NCI-H226 (cell line): ENCODE results near the gene AUNIP.

Experiments used
- DNase-seq: peaks from one replicate; pipeline ENCODE4 v3.0.0-alpha.2; 2015

AUNIP gene, protein sequence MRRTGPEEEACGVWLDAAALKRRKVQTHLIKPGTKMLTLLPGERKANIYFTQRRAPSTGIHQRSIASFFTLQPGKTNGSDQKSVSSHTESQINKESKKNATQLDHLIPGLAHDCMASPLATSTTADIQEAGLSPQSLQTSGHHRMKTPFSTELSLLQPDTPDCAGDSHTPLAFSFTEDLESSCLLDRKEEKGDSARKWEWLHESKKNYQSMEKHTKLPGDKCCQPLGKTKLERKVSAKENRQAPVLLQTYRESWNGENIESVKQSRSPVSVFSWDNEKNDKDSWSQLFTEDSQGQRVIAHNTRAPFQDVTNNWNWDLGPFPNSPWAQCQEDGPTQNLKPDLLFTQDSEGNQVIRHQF

DNA sequence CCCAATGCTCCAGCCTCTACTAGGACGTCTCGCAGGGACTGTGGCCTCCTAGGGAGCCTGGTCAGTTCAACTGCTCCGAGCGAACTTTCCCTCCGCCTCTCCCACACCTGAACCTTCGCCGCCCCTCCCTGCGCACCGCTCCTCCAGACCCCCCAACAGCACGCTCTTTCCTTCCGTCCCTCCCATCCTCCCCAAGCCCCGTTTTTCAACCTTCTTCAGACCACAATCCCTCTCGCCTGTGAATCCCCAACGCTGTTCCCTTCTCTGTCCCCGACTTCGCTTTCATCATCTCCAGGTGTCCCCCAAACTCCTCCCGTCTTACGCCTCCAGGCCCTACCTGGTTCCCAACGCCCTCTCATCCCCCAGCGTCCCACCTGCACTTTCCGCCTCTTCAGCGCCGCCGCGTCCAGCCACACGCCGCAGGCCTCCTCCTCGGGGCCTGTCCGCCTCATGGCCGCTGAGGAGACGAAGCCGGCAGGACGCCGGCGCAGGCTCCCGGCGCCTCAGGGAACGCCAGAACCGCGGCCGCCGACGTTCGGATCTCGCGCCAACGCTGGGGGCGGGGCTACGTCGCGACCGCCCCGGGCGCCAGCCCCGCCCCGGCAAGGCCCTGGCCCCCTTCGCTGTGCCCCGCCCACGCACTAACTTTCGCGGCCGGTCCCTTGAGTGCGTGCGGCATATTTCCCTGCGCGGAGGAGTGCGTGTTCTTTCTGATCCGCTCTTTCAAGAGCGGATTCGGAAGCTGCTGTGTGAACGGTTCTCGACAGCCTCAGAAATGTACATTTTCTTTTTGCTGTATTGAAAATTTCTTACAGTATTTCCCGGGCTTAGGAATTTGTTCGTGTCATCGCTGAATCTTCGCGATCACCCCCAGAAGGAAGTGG lies at the start of gene AUNIP:
TSS of gene AUNIP (minus strand) at position 552 of the 884 bp plus-strand sequence. CDS start at position 452, 100 bp downstream.
- peak; percentile 77 for DNase-seq

DNA sequence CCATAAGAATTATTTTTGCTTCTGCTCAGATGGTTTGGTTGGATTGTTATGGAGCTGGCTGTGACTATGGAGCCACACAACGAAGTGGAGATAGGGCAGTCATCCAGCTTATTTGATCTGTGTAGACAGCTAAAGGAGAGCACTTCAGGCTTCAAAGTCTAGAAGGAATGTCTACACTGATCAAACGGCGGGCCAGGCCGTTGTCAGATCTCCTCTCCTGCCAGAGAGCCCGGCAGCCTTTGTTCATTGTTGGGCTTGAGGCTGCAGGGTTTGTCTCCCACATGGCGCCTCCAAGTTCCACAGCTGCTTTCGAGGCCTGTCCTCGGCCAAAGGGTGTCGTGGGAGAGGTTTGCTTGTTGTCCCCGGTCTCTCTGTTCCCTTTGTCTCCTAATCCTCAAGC lies 49.8 kb upstream of the AUNIP start:
- DNase-seq, result no peak

DNA sequence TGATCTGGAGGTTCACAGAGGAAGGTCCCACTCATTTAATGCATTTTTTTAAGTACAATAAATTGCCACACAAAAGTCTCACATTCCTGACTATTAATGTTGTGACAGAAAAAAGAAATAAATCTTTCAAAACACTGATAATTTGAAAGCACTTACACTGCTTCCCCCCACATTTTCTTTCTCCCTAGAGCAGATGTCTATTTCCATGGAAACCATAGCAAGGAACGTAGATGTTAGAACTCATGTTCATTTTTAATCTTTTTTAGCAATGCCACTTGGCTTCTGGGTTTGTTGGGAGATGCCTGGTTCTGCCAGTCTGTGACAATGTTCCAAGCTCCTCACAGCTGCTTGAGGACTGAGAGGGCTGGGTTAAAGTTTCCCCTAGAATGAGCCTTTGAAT lies 48.9 kb upstream of the AUNIP start:
- no peak for DNase-seq

DNA sequence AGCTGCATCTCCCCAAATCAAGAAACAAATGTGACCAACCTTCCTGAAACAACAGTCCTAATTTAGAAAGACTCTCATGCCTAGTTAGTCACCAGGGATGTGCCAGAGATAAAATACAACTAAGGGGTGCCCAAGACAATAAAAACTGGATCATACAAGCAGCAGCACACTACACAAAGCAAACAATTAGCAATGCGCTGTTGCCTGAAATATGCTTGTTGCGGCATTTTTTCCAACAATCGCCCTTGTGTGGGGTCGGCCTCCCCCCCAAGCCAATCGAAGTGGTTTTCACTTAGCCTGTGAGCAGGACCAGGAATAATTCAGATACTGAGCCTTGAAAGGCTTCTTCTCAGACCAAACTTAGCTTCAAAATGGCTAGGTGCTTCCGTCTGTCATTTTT lies 48.3 kb upstream of the AUNIP start:
- DNase-seq, result no peak

DNA sequence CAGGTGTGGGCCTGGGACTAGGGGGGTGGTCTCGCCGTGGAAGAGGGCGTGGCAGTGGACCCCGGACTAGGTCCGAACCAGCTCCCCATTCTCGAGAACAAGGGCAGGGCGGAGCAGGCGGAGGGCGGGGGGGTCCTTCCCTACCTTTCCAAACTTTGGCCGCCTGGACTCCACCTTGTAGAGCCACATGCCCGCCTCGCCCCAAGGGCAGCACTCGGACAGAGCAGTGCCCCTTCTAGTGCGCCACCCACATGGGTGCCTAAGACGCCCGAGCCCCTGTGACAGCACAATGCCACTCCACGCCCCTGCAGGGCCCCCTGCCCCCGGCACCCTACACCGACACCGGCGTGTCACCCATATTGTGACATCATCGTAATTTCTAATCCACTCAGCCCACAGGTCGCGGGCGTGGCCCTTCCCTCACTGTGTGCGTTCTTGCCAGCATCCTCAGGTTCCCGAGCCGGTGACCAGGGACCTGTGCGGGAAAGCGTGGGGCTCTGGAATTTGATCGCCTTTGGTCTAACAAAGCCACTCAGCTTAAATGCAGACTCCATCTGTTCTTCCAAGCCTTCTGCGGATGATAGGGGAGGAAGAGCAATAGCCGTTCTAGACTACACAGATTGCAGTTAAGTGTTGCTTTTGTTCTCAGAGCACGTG lies 47.5 kb upstream of the AUNIP start:
- no peak for DNase-seq

DNA sequence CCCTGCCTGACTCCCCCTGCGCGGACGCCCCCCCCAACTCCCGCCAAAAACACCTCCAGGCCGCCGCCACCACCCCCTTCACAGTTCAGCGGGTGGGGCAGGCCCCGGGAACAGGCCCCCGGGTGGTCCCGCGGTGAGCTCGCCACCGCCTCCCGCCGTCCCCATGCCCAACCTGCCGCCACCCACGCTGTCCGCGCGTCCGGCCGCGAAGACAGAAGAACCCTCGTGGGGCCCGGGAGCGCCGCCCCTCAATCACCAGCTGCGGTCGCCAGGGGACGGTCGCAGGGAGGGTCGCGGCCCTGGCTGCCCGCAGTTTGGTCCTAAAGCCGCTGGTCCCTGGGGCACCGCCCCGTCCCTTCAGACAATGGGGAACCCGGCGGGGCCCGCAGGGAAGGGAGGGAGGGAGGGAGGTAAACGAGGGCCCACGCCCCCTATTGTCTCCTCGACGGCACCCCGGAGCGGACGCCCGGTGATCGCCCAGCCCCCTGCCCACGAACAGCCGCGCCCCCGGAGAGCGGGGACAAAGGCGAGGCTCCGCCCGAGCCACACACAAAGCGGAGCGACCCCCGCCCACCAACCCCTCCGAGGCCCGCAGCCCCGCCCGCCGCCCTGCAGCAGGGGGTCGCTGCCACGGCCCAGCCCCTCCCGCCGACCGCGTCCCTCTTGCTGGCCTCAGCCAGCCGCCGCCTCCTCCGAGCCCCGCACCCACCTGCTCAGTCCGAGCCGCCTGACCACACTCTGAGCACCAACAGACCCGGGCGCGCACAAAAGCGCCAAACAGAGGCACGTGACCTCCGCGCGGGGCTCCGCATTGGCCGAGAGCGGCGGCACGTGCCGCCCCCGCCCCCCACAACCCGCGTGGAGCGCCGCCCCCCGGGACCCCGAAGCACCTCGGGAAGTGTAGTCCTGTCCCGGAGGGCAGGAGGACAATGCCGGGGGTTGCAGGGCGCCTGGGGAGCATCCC lies 46.7 kb upstream of the AUNIP start, which contains the start of gene STMN1:
TSS of gene STMN1 (minus strand) at position 740 of the 964 bp plus-strand sequence. CDS start 1,743 bp downstream, outside the sequence.
- peak; percentile 54 for DNase-seq

DNA sequence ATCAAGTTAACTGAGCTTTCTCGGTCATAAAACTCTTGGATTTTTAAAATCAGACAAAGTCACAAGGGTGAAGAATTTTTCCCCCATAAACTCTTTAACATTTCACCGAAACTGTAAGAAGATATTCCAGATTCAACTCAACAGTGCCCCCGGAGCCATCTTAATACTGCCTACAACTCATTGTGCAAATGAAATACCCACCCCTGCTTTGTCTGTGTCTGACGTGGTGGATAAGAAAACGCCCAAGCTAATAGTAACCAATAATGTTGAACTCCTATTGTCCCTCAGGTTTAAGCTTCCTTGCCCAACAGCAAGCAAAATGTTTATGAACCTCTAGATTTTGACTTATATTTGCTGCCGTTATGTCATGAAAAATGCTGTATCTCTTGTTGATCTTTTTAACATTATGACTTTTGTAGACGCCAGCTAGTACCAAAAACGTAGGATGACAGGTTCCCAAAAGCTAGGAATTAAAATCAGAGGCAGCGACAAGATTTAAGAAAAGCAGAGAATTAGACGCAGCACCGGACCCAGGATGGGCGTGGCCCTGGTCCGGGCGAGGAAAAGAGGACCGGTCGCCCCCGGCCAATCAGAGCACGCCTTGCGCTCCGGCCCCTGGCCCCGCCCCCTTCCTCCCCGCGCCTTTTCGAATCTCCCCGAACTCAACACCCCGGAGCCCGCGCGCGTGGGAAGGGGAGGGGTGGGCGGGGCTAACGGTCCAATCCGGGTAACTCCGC lies 45.9 kb upstream of the AUNIP start:
- peak; percentile 69 for DNase-seq

DNA sequence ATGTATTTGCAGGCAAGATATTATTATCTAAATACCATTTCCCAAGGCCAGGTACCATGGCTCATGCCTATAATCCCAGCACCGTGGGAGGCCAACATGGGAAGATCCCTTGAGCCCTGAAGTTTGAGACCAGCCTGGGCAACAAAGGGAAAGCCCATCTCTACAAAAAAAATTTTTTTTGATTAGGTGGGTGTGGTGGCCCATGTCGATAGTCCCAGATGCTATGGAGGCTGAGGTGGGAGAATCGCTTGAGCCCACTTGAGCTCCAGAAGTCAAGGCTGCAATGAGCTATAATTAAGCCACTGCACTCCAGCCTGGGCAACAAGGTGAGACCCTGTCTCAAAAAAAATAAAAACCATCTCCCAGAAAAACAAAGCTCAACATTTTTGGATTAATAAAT lies 44.7 kb upstream of the AUNIP start:
- no peak for DNase-seq

DNA sequence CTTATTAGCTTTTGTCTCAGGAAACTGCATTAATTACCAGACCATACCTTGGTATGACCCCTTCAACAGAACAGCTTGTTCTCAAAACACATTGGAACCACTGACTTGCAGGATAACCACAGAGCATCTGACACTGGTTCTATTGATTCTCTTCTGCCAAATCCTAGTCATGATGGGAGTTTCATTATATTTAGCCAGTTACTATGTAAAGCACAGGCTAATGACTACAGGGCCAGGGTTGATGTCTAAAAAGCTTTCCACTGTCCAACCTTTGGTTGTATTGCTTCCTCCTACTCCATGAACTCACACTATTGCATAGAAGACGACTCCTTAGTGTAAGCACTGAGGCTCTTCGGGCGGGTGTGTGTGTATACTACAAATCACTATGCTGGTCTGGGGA lies 43.2 kb upstream of the AUNIP start:
- no peak for DNase-seq

DNA sequence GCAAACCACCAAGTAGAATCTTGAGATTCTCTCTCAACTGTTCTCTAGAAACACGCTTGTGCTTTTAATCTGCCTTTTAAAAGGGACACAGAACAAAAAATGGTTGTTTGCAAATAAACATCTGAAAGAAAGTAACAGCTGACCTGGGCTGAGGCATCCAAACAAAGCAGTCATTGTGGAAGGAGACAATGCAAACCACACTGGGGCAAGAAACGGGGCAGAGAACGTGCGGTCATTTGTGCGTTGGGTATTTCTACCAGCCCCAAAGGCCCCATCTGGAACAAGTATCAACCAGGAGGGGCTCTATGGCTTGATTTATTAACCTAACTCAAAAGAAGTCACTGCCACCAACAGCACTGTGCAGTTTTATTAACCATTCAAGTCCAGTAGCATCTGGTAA lies 41.0 kb upstream of the AUNIP start:
- no peak for DNase-seq

DNA sequence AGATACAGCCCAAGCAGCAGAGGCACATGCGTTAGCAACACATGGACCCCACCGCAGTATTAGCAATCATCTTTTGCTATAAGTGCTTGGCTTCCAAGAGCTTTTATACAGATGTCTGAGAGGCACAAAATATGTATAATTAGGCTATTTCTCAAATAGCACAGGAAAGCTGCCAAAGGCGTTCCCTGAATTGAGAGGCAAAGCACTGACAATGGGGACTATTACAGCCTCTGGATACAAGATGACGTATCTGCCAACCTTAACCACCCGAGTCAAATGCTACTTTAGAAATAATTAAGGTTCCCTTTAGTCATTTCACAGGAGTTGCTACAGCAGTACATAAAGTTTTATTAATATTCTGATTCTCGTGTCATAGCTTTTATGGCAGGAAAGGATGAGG lies 40.5 kb upstream of the AUNIP start:
- DNase-seq, result no peak

DNA sequence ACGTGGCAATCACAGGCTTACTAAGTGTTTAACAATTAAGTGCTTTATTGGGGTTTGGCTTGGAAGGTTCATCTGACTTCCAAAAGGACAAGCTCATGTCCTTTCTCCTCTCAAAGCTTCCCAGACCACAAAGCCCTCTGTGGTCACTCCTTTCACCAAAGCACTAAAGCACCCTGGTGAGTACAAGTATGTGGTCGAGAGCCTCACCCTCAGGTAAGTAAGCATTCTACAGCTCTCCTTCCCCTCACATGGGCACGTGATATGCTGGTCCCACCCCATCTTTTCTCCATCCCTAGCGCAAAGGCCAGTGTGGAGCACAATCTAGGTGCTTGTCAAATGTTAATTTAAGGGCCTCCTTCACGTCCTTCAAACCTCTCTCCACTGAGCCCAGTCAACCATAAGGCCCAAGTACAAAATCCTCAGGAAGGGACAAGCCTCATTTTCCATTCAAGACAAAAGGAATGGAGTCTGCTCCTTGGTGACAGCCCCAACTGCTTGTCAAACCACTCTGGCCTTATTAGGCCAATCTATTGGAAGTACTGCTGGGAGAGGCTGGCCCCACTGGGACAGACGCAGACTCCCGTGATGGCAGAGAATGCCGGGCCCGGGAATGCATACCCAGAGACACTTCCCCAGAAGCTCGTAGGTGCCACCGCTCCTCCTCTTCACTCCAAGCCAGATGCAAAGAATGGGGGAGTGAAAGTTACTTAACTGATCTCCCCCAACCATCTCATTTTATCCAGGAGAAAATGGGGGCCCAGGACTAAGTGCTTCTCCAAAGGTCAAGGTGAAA lies 39.2 kb upstream of the AUNIP start:
- no peak for DNase-seq

DNA sequence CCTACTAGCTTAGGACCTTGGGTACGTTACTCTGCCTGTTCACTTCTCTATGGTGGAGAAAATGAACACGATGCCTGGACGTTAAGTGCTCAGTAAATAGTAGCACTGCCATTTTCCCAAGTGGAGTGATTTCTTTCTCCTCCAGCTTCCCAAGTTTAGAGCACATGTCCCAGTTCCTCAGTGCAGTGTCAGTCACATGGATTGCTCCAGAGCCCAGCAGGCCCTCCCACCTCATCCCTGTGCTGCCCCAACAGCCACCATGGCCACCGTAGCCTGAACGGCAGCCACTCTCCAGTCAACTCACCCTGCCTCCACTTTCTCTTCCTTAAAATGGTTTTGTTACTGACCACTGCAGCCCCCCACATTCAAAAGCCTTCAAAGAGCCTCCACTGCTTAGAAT lies 38.5 kb upstream of the AUNIP start:
- no peak for DNase-seq

DNA sequence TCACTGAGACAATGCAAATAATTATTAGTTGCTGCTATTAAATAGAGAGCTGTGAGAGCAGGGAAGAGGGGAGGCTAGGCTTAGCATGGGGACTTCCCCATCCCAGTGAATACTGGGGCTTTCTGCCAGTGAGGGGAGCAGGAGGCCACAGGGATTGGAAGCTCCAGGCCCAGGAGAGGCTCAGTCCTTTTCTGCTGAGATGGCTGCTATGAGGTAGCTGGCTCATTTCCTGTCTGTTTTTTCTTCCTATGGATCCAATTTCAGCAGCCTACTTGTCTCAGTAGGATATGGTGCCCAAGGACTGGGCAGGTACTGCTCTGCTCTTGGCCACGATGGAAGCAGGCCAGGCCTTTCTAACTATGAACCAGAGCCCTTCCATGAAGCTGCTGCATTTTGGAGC lies 37.0 kb upstream of the AUNIP start:
- peak; percentile 38 for DNase-seq

DNA sequence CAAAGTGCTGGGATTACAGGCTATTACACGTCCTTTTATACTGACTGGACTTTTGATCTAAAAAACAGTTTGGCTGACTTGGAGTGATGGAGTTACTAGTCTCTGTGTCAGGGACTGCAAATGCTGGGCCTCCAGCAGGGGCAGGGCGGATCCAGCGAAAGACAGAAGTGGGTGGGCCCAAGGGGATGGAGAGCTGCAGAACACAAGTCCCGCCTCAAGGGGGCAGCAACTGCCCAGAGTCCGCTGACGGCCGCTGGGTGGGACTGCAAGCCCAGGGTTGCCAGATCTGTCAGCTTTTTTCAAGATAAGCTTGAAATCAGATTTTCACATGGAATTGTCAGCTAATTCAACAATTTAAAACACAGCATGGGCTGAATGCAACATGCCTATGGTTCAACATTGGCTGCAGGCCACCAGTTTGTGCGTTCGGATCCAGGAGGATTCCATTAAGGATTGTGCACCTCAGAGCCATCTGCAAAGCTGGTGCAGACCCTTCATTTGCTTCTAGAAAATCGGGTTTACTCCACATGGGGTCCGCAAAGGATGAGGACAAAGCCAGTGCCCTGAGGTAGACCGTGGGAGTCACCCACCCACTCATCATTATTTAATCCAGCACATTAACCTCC lies 36.2 kb upstream of the AUNIP start:
- peak; percentile 48 for DNase-seq

DNA sequence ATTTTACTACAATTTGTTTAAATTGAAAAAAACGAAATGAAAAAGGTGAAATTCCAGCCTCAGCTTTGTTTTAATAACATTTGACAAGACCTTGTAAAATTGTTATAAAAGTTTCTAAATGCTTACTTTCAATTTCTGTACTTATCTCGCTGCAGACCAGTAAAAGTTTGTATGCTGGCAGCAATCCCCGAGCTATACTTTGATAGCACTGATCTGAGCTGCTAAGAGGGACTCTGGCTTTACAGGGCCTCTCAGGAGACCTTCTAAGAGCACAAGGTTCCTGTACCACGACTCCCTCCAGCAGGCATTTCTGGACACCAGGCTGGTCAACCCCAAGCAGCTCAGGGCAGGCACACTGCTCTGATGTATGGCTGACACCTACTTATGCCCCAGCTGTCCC lies 33.9 kb upstream of the AUNIP start:
- no peak for DNase-seq

DNA sequence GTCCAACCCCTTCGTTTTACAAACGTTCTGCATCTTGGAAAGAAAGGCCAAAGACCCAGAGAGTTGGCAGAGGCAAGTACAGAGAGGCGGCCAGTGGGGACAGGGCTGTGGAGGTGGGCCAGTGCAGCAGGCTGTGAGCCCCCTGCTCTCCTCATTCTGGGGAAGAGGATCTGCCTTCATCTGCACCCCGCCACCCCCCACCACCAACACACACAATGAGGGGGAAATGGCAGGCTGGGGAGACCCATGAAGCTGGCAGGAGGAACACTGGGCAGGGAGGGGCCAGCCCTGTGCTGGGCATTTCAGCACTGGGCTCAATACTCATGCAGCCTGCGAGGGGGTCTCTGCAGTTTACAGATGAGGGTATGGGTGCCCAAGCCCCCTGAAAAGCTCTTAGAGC lies 32.3 kb upstream of the AUNIP start:
- no peak for DNase-seq

DNA sequence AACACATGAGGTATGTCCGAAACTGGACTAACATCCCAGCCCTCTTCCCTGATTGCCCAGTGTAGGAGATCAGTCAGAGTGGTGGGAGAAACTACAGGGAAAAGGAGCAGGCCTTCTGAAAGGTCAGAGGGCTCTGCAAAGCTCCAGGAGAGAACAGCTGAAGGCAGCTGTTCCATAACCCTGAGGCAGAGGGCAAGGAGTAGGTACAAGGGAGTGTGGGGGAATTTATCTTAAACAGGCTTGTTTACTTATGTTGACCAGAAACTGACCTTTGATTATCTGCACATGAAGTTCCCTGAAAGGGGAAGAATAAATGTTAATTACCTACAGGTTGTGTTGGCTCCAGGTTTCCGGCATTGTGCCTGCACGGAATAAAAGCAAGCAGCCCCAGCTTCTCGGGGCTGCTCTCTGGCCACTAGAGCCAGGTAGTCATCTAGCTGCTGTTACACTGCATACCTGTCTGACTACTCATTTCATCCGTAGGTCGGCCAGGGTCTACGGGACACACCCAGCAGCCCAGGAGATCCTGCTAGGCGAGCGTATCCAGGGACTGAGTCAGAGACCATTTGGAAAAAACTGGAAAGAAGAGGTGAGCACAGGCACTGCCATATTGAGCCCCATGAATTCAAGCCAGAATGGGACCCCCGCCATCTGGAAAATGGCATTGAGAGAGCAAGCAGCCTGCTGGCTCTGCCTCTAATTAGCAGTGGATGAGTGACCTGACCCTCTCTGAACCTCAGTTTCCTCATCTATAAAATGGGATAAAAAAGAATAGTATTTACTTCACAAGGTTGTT lies 31.2 kb upstream of the AUNIP start:
- DNase-seq, result peak; percentile 76

DNA sequence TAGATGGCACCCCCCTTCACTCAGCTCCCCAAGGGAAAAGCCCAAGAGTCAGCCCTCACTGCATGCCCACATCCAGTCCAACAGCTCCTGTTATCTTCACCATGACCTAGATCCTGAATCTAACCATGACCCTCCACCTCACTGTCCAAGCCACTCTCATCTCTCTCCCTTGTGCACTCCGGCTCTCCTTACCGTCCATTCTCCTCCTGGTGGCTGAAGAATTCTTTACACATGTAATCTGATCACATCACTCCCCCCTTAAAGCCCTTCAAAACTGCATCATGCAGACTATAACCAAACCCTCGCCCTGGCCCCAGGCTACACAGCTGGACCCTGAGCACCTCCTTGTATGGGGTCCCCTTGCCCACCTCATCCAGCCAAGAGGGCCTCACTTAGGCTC lies 30.2 kb upstream of the AUNIP start:
- no peak for DNase-seq
